ENCODE measurements around the gene OR2C3.
"Not testable (repeated sequence)": the region's sequence is repeated elsewhere in the genome, so short reads cannot be mapped to it uniquely, and the experiment has no call there.

- not testable (repeated sequence) for TF ChIP-seq CTCF (IDR thresholded peaks at IDR 0.05); POLR2A (IDR thresholded peaks at IDR 0.05; ENCODE audit: low read depth); EP300 (IDR thresholded peaks at IDR 0.05); POLR2AphosphoS5 (IDR thresholded peaks at IDR 0.05)
Observed at GRCh38 chr1:247476328-247477058, 59.7 kb downstream of the OR2C3 start.

Data from esophagus muscularis mucosa (tissue), 4 donors.